Nephron progenitor cell (in vitro differentiated cells): ENCODE results near the gene UNC93A.
"Not testable (repeated sequence)": the region's sequence is repeated elsewhere in the genome, so short reads cannot be mapped to it uniquely, and the experiment has no call there.

ENCODE experiments used
- DNase-seq: peaks from one replicate; pipeline ENCODE4 v3.0.0; 2021
- H3K27ac Mint-ChIP-seq: 2 replicates; pipeline ENCODE4 v1.8.0; 2021; ENCODE audit warnings: mild to moderate bottlenecking, moderate library complexity, mixed read lengths
- H3K27me3 Mint-ChIP-seq: 2 replicates; pipeline ENCODE4 v1.8.0; 2021; ENCODE audit warnings: mild to moderate bottlenecking, low read depth, mixed read lengths; ENCODE audit not compliant: poor library complexity
- H3K36me3 Mint-ChIP-seq: 2 replicates; pipeline ENCODE4 v1.8.0; 2021; ENCODE audit warnings: low read depth, mixed read lengths
- H3K4me1 Mint-ChIP-seq: 2 replicates; pipeline ENCODE4 v1.8.0; 2021; ENCODE audit warnings: mixed read lengths
- H3K4me3 Mint-ChIP-seq: 2 replicates; pipeline ENCODE4 v1.8.0; 2021; ENCODE audit warnings: mild to moderate bottlenecking, moderate library complexity, mixed read lengths
- H3K9me3 Mint-ChIP-seq: 2 replicates; pipeline ENCODE4 v1.8.0; 2021; ENCODE audit warnings: mild to moderate bottlenecking, moderate library complexity, mixed read lengths
- CTCF ChIP-seq: fragments of 200-600 bp; sonication (generic); IDR thresholded peaks from 2 replicates; pipeline ENCODE4 v1.5.0; 2021; ENCODE audit warnings: antibody characterized with exemption

UNC93A gene

GRCh38 chr6:167308207-167308606 lies 17.1 kb downstream of the UNC93A start:
- DNase-seq = no peak
- H3K36me3 Mint-ChIP-seq = no peaks in the 10 kb centered on the region
- peaks cover 33% of the 10 kb centered on the region for H3K4me1 Mint-ChIP-seq
- no peak overlapping the region for H3K27ac Mint-ChIP-seq
- no peaks in the 10 kb centered on the region for H3K27me3 Mint-ChIP-seq
- H3K4me3 Mint-ChIP-seq = no peak overlapping the region
- TF ChIP-seq CTCF = no peak
- no peaks in the 10 kb centered on the region for H3K9me3 Mint-ChIP-seq

DNA sequence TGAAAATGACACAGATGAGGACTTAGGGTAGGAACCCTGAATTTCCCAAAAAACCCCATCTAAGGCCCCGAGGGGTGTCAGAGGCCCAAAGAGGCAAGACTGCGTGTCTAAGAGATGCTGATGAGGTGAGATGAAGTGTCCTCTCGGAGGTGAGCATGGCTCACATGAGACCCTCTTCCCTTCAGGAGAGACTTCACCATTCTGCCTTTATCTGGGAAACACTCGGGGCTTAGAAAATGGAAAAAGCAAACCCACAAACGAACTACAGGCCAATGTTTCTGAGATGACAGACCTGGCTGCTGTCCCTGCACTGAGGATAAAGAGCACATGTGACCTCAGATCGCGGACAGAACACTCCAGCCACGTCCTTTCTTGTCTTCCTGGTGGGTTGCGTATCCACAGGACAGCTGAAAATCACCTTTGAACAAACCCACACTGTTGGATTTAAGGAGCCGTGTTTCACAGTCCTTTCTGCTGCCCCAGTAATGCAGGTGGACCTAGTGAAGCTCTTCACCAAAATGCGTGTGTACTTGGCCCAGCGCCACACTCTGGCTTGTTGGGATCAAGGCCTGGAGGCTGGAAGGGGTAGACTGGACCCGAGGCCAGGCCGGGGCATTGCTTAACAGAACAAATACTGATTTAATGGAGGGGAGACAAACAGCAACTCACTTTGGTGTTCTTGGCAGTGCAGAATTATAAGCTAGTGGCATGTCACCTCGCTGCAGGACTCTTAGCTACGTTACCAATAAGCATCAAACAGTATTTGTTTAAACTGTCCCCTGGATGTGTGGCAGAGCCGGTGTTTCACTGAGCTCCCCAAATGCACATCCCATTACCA lies 18.5 kb downstream of the UNC93A start:
- DNase-seq, H3K27ac Mint-ChIP-seq, H3K4me3 Mint-ChIP-seq, H3K9me3 Mint-ChIP-seq, H3K36me3 Mint-ChIP-seq, H3K27me3 Mint-ChIP-seq: not testable (repeated sequence)
- H3K4me1 Mint-ChIP-seq = peaks cover 34% of the 10 kb centered on the region

GRCh38 chr6:167311286-167311685 lies 20.2 kb downstream of the UNC93A start:
- peak; percentile 53 for DNase-seq
- Mint-ChIP-seq H3K27me3 (peaks cover 5% of the 10 kb centered on the region), H3K36me3 (no peaks in the 10 kb centered on the region), H3K4me1 (peaks cover 43% of the 10 kb centered on the region), H3K9me3 (no peaks in the 10 kb centered on the region), H3K27ac (no peak overlapping the region), H3K4me3 (no peak overlapping the region)
- TF ChIP-seq CTCF = no peak

GRCh38 chr6:167311691-167312090 lies 20.6 kb downstream of the UNC93A start:
- not testable (repeated sequence) for H3K27ac Mint-ChIP-seq, H3K4me3 Mint-ChIP-seq, H3K36me3 Mint-ChIP-seq, H3K27me3 Mint-ChIP-seq, DNase-seq, H3K9me3 Mint-ChIP-seq
- peaks cover 45% of the 10 kb centered on the region for H3K4me1 Mint-ChIP-seq

DNA sequence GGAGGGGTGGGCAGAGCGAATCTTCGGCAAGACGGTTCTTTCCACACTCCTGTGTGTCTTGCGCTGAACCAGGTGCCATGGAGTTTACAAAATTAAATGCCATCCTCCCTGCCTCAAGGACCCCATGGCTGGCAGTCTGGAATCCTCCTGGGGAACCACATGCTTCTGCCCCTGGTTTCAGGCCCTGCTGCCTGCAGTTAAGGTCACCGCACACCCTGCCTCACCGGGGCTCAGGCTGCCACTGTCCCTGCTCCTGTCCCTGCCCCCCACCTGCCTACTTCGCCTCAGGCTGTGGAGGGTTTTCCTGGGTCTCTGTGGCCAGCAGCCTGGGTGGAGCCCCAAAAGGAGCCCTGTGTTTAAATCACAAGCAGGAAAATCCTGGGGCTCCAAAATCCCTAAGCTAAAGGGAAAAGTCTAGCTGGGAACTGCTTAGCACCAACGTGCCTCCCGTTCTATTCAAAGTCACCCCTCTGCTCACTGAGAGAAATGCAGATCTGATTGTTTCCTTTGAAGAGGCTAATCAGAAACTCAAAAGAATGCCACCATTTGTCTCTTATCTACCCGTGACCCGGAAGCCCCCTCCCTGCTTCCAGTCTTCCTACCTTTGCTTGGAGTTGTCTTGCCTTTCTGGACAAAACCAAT lies 23.2 kb downstream of the UNC93A start:
- no peaks in the 10 kb centered on the region for H3K9me3 Mint-ChIP-seq
- H3K4me3 Mint-ChIP-seq = no peak overlapping the region
- DNase-seq = no peak
- no peaks in the 10 kb centered on the region for H3K36me3 Mint-ChIP-seq
- no peak overlapping the region for H3K27ac Mint-ChIP-seq
- H3K27me3 Mint-ChIP-seq = peaks cover 10% of the 10 kb centered on the region
- no peak for TF ChIP-seq CTCF
- peaks cover 51% of the 10 kb centered on the region for H3K4me1 Mint-ChIP-seq

- Mint-ChIP-seq H3K36me3 (no peaks in the 10 kb centered on the region), H3K27me3 (peaks cover 10% of the 10 kb centered on the region), H3K4me3 (no peak overlapping the region), H3K27ac (peak overlapping the region; percentile 3), H3K9me3 (no peaks in the 10 kb centered on the region), H3K4me1 (peaks cover 38% of the 10 kb centered on the region)
- no peak for TF ChIP-seq CTCF
- DNase-seq = no peak
Observed at GRCh38 chr6:167317172-167317571, 26.1 kb downstream of the UNC93A start.

DNA sequence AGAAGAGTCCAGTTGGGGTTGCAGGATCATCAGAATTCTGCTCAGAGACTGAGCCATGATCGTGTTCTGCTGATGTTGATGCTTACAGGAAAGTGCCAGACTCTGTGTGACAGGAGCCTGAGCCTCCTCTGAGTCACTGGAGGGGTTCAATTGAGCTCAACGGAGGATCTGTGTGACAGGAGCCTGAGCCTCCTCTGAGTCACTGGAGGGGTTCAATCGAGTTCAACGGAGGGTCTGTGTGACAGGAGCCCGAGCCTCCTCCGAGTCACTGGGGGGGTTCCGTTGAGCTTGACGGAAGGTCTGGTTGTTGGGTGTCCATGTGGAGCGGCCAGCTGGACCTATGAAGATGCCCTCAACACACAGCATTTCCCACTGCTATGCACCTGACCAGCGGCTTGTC lies 27.2 kb downstream of the UNC93A start:
- peaks cover 34% of the 10 kb centered on the region for H3K4me1 Mint-ChIP-seq
- not testable (repeated sequence) for H3K27me3 Mint-ChIP-seq, DNase-seq, H3K9me3 Mint-ChIP-seq, H3K4me3 Mint-ChIP-seq, H3K36me3 Mint-ChIP-seq, H3K27ac Mint-ChIP-seq

- not testable (repeated sequence) for DNase-seq, H3K27ac Mint-ChIP-seq, H3K9me3 Mint-ChIP-seq, H3K36me3 Mint-ChIP-seq, H3K4me3 Mint-ChIP-seq, H3K27me3 Mint-ChIP-seq
- peaks cover 31% of the 10 kb centered on the region for H3K4me1 Mint-ChIP-seq
Observed at GRCh38 chr6:167318856-167319255, 27.7 kb downstream of the UNC93A start.

DNA sequence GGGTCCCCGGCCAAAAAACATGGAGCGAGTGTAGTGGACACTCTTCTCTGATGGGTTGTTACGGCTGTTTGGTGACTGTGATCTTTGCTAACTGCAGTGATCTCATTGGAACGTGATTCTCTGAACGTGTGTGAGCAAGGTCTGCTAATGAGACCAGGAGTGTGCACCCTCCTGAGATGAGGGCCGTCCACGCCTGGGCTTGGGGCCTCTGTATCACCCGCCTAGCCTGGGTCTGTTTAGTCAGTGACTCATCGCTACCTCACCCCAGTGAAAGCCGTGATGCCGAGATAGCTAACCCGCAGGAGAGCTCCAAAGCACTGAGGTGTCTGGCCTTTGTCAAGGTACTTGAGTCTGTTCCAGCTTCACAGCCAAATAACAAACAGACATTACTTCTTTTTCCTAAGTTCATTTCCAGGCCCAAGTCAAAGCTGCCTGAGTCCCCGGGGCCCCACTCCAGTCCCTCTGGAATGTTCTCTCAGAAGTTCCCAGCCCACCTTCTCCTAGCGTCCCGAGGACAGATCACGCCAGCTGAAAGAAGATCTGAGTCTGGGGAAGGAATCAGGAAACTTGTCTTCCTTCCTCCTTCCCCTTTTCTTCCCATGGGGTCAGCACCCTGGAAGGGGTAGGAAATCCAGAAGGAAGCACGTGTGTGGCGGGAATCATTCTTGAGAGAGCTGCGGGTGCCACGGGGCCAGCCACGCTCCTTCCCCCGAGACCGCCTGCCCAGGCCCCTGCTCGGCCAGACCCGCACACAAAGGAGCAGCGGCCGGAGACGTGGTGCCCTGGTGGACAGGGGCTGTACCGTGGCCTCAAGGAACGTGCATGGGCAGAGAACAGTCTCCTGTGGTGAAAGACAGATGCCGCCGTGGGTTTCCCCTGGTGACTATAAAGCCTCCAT lies 29.0 kb downstream of the UNC93A start:
- not testable (repeated sequence) for H3K4me3 Mint-ChIP-seq, H3K9me3 Mint-ChIP-seq, H3K36me3 Mint-ChIP-seq, H3K27ac Mint-ChIP-seq, DNase-seq, H3K27me3 Mint-ChIP-seq
- peaks cover 21% of the 10 kb centered on the region for H3K4me1 Mint-ChIP-seq

GRCh38 chr6:167320754-167321056 lies 29.6 kb downstream of the UNC93A start:
- Mint-ChIP-seq H3K27me3 (peaks cover 11% of the 10 kb centered on the region), H3K4me1 (peaks cover 22% of the 10 kb centered on the region)
- not testable (repeated sequence) for H3K36me3 Mint-ChIP-seq, DNase-seq, H3K9me3 Mint-ChIP-seq, H3K27ac Mint-ChIP-seq, H3K4me3 Mint-ChIP-seq
